Germinal center (tissue), 1 donor: ENCODE results near the gene PARVB.
"Not testable (repeated sequence)": the region's sequence is repeated elsewhere in the genome, so short reads cannot be mapped to it uniquely, and the experiment has no call there.

ENCODE experiments used
- DNase-seq: peaks from one replicate; pipeline ENCODE4 v3.0.0; 2012; ENCODE audit warnings: mixed read lengths, low spot score

PARVB gene

DNA sequence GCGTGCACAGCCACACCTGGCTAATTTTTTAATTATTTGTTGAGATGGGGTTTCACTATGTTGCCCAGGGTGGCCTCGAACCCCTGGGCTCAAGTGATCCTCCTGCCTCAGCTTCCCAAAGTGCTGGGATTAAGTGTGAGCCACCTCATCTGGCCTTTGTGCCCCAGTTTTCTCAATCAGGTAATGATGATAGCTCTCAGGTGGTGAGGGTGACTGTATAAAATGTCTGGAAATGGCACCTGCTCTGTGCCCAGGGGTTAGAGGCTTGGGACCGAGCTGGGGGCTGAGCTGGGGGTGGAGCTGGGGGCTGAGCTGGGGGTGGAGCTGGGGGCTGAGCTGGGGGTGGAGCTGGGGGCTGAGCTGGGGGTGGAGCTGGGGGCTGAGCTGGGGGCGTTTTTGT, 32.5 kb downstream of the PARVB start:
- DNase-seq = not testable (repeated sequence)

DNA sequence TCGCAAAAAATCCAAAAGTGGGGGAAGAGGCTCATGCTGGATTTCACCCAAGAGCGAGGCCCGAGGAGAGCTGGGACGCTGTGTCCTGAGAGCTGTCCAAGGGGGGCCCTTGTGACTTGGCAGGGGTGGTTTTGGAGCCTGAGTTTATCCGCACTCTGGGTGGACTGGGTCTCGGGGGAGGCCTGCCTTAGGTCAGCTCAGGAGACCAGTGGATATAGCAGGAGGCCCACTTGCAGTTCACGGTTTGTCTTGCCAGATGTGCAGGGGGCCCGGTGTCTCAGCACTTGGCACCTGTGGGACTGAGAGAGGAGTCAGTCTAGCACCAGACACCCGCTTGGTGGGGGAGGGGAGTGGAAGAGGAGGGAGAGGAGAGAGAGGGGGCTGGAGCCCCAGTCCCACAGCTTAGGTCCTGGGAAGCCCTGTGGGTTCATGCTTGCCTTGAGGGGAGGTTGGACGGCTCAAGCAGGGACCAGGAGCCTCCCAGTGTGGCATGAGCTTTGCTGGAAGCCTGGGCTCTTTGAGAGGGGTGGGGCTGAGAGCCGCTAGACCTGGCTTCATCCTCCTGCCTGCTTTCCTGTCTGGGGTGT, 33.4 kb downstream of the PARVB start:
- no peak for DNase-seq

DNA sequence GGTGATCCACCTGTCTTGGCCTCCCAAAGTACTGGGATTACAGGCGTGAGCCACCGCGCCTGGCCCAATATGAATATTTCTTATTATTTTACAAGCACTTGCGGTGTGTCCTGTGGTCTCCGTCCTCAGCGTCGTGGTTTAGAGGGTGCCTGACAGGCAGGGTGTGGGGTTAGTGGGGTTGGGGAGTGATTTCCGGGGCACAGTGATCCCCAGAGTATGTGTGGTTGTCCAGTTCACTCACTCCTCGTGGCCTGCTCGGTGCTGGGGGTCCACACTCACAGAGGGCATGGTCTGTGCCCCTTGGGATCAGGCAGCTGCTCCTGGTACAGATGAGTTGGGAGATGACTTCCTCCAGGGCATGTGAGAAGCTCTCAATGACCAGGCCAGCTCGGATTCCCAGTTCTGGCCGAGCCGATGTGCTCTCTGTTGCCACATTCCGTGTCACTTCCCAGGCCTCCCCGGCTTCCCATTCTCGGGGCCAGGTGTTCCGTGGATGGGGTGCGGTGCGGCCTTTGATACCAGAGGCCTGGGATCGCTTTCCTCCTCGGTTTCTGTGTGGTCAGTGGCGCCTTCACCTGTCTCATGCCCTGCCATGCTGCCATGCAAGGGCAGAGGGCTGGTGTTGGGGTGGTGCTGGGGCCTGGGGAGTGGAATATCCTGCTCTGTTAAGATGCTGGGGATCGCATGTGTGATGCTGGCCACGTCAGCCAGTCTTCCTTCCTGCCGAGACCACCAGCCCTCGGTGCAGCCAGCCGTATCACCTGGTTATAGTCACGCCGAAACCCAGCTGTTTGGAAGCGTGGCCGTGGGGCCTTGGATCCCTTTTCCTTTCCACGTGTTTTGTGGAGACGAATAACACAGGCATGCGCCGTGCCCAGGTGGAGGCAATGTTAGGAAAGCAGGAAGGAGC, 39.6 kb downstream of the PARVB start:
- no peak for DNase-seq

DNA sequence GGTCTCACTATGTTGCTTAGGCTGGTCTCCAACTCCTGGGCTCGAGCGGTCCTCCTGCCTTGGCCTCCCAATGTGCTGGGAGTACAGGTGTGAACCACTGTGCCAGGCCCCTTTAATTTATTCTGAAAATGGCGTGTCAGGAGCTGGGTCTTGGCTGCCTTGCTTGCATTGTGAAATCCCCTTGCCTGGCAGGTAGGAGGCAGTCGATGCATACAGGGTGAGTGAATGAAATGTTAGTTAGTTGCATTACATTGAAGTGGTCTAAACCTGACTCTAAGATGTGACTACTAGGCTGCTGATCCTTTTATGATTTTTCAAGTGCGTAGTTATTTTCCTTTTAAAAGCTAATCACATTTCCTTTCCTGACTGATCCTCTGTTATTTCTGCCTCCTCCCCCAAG, 42.9 kb downstream of the PARVB start:
- DNase-seq = no peak

DNA sequence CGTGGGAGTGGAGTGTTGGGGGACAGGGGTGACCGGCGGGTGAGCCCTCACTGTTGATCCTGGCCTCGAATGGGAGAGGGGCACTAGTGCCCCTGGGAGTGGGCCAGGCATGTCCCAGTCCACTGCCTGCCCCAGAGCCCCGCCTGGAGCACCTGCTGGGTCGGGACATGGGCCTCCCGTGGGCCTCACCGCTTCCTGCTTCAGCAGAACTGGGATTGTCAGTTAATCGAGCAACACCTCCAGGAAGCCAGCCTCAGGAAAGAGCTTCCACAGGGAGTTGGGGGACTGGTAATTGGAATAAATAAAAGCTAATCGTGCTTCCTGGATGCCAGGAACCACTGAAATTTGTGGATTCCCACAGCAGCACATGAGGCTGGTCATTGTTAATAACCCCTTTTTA, 43.8 kb downstream of the PARVB start:
- DNase-seq = no peak

DNA sequence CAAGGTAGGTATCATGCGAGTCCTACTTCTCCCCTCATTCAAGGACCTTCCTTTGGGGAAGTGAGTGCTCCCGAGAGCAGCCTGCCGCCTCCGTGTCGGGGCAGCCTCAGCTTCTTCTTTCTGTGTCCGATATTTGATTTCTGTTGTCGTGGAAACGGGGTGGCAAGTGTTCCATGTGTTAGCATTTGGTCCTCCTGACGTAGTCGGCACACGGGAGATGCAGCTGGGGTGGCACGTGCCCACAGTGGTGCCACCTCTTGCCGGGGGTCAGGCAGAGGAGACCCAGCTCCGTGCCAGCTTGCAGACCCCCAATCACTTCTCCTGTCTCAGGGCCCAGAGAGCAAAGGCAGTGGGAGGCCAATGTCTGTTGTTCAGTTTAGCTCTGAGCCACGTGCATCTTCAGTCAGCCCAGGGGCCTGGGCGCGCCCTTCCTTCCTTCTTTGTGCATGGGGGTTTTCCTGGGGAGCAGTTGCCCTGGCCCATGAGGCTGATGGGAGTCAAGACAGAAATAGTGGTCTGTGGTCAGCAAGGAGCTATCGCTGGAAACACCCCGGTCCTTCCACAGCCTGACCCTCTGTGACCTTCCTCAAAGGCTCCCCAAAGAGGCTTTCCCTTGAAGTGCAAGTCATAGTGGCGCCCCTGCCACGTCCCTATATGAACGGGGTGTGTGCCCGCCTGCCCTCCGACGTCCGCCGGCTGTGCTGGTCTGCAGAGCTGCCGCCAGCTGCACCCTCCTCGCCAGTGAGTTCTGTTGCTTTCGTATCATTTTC, 44.5 kb downstream of the PARVB start:
- DNase-seq = peak; percentile 19

DNA sequence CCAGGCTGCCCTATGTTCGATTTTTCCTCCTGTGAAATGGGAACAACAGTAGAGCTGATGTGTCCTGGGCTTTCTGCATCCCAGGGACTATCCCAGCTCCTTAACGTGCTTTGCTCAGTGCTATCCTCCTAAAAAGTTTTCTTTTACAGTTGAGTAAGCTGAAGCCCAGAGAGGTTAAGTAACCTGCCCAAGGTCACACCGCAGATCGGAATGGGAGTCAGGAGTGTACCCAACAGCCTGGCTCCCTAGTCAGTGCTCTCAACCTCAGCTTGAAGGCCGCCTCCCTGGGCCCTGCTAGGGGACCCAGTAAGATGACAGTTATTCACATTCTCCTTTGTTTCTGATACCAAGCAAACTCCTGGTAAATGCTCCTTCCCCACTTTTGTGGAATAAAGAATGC, 45.9 kb downstream of the PARVB start:
- no peak for DNase-seq

DNA sequence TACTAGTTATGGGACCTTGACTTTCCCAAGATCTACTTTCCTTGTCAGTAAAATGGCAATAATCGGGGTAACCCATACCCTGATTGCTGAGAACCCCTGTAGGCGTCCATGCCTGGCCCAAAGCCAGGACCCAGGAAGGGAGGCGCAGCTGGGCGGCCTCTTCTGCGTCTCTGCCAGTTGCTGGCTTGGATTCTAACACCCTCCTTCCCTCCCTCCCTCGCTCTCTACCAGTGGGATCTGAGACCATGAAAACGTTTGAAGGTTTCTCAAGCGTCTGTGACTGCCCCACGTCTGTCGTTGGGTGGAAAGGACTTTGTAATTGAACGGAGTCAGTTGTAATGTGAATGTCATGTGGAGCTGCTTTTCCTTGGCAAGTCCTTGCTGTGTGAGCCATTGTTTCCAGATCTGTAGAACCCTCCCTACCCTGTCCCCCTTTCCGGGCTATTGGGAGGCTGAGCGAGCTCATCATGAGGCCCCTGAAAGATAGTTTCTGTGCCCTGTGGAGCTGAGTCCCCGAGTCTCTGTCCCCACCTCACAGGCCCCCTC, 47.8 kb downstream of the PARVB start:
- DNase-seq = no peak

DNA sequence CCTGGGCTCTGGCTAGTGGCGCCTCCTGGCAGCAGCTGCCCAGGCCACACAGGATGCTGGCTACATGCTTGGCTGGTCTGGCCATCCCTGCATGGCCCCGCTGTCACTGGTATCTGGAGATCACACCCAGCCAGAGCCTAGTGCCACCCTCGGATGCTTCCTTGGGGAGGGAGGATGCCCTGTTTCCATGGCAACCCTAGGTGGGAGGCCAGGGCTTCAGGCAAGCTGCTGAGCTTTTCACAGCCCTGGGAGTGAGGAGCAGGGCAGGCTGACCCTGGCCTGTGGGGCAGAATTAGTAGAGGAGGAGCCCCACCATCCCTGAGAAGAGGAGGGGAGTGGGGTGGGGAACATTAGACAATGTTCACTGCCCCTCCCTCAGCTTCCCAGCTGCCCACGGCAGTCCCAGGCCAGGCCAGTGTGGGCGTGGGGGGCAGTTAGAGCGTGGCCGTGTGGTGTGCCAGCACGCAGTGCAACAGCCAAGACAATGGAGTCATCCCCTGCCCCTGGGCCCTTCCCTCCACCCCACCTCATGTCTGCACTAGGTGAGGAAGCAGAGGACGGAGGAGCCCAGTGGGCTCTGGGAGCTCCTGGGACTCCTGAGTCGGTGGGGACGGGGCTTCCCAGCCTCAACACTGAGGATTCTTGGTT, 50.4 kb downstream of the PARVB start:
- DNase-seq = no peak

DNA sequence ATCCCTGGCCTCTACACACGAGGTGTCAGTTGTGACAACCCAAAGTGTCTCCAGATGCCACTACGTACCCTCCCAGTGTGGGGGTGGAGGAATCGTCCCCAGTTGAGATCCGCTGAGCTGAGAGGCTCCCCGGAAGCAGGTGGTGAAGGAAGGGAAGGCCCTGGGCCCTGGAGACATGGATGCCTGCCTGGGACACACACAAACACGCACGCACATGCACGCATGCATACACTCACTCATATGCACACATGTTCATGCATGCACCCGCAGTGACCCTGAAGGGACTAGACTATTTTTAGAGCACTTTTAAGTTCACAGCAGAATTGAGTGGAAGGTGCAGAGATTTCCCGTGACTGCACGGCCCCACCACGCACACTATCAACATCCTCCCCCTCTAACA, 50.9 kb downstream of the PARVB start:
- no peak for DNase-seq

DNA sequence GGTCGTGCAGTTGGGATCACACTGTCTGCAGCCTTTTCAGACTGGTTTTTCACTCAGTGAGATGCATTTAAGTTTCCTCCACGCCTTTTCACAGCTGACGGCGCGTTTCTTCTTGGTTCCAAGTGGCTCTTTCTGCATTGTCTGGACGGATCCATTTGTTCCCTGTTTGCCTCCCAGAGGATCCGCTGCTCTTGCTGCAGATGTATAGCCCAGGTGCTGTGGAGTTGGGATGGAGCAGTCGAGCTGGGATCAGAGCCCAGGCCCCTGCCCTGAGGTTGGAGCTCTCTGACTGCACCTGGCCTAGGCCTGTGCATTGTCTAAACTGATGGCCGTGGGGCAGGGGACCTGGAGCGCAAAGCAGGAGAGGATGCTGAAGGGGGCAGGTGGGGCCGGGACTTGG, 51.6 kb downstream of the PARVB start:
- no peak for DNase-seq

DNA sequence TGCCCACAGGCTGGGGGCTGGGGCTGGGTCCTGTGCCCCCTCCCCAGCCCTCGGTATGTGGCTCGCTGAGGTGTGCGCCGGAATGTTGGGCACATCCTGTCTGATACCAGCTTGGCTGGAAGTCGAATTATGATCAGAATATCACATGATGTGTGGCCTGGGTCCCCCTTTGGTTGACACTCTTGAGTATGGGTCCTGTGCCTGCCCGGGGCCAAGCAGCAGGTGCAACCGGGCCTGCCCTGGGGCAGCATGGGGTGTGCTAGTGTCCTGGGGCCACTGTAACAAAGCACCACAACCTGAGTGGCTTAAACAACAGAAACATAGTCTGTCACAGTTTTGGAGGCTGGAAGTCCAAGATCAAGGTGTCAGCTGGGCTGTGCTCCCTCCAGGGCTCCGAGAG, 52.7 kb downstream of the PARVB start:
- DNase-seq = no peak

DNA sequence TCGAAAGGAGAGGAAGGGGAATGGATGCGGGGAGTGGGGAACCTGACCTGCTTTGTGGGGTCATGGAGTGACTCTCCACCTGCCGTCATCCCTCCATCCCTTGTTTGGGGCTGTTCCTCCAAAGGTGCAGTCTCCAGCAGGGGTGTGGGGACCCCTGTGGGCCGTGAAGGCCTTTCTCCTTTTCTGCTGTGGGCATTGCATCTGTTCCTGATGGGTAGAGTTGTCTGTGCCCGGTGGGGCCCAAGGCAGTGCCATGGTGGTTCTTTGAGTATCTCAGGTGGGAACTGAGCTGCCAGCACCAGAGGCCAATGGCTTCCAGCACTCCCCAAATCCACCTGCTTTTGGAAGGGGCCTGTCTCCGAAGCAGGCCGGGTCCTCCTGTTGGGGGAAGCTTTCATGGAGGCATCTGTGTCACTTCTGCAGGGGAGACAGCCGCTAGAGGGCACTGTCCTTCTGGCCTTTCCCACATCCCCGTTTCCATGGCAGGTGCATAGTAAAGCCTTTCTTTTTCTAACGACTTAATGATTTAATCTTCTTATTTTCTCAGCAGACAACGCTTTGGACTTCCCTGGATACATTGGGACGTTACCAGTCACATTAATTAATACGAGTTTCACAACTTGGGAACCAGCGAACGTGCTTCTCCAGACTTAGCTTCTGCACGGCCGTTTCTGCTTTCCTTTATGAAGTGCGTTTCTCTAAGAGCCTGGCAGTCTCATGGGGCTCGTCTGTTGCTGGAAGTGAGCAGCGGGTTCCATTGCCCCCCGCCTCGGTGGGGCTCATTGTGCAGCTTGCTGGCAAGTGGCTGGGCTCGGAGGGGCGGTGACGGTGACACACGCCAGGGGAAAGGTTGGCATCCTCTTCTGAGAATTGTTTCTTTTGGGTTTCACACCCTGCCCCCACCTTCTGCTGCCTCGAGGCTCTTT, 57.1 kb downstream of the PARVB start:
- DNase-seq = peak; percentile 77

DNA sequence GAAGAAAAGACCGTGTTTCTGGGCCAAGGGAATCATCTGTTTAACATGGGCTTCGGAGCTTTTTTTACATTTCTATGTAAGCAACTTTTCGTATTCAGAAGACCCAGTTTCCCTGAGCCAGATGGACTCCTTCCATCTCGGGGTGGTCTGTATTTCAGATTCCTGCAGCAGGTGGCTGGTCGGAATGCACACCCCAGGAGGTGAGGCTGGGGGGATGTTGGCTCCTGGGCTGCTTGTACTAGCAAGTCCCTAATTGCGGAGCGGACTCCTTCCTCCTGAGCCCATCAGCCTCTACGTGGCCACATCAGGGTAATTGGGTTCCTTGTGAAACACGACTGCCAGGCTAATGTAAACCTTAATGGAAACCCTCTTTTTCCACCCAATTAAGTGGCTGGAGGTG, 58.7 kb downstream of the PARVB start:
- no peak for DNase-seq

DNA sequence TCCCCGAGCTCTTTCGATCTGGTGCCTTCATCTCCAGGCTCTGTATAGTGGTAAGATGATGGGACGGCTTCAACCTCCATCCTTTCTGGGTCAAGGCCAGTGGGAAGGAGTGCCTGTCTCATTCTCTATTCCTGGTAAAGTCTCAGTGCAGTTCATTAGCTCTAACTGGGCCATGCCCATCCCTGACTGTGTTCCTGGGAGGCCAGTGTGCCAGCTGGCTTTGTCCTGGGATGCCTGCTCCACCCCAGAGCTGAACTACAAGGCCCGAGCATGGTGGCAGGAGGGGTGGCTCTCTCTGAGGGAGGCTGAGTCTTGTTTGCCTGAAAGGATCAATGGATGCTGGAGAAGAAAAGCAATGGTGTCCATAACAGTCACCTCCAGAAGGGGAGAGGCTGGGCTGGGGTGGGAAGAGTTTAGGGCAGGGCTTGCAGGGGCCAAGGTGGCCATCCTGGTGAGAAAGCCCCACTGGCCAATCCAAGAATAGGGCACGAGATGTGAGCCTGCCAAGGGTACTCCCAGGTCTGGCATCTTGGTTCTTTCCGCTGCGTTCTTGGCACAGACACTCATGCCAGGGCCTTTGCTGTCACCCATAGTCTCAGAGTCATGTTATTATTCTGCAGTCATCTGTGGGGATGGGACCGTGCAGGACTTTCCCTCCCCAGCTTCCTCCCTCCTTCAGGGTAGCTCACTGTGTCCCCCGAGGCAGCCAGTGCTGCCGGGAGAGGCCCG, 60.1 kb downstream of the PARVB start:
- no peak for DNase-seq

DNA sequence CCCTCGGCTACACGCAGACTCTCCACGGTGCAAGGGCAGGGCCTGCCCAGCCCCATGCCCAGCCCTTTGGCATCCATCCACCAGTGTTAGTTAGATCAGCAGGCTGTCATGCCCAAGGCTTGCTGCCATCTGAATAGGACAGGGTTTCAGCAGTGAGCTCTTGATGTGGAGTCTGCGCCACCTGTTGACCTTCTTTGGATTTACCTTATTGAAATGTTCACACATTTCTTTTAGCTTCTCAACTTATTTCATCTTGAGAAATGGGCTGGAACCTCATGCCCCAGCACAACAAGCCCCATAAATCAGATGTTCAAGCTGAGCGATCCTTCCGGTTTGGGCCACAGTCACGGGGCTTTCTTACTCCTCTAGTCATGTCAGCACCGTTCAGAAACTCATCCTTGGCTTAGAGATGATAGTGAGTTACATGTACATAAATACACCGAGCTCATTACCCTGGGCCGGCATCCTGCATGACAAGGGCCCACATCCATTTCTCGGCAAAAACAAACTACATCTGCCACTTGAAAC, 61.7 kb downstream of the PARVB start:
- DNase-seq = peak; percentile 47

DNA sequence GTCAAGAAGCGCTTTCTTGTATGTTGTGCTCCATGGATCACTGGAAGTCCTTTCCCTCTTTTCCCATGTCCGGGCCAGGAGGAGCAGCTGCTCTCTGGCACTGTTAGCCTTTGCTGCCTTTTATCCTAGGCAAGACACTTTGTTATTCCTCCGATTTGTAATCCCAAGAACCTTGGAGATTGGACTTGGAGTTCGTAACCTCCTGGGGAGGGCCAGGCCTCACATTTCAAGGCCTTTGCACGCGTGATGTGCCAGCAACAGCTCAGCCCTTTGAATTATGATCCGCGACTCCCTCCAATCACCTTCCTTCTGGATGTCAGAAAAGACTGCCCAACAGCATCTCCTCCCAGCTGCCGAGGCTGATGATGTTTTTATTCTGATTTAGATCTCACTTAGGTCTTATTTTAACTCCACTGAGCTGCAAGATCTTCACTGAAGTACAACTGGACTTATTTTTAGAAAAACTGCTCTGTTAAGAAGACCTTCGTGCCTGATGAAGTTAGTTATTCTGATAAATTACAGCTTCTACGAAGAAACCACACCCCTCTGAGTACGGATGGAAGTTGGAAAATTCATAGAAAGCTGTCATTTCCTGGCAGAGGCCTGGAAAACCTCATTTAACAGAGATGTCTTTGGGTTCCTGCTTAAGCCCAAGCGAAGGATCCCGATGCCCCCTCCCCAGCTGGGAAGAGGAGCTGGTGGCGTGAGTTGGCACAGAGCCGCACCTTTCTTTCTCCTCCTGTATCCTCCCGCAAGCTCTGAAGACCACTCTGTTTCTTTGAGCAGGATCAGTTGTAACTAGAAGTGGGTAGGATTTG, 62.4 kb downstream of the PARVB start:
- no peak for DNase-seq

DNA sequence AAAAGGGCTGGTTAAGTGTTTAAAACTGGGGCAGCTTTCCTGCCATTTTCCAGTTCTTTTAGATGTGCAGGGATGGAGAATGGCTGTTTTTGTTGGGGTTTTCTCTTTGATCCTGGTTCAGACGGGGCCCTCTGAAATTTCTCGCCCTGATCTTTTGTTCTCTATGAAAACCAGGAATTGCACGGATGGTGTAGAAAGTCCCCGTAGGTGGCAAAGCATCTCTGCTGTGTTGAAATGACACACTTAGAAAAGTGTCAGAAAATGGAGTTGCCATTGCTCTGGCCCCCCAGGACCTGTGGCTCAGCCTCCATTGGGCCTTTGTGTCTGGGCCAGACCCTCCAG, 63.0 kb downstream of the PARVB start:
- no peak for DNase-seq

DNA sequence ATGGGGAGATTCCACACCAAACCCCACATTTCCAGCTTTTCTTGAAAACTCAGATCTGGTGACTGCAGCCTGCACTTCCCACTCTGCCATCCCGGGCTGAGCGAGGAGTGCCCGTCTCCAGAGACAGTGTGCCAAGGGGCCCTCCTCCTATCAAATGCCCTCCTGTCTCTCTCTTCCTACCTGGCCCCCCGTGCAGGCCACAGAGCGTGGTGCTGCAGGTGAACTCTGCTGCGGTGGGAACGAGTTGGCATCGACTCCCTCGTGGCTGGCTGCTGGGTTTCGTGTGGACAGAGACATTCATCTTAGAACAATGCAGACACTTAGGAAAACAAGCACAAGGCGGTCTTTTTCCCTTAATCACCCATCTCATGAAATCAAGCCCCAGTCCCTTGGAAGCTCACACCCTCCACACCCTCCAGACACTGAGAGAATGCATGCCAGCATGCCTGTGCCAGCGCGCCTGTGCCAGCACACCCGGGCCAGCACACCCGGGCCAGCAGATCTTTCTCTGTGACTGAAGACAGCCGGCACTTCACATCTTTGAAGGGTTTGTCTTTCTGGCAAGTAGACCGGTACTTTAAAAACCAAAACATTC, 65.0 kb downstream of the PARVB start:
- DNase-seq = no peak
